ENCODE measurements around the gene SERPINA10. TPM values are rescaled to one million over a fixed set of nuclear protein-coding genes. Genes with fewer than 3 reads are reported as not detected.

Gene SERPINA10
- total and polyA plus RNA-seq, 2 of the 13 experiments (the other 11 are each of a cell fraction or from before 2014, with no cell fraction given): 20.1 to 20.2 TPM

DNA sequence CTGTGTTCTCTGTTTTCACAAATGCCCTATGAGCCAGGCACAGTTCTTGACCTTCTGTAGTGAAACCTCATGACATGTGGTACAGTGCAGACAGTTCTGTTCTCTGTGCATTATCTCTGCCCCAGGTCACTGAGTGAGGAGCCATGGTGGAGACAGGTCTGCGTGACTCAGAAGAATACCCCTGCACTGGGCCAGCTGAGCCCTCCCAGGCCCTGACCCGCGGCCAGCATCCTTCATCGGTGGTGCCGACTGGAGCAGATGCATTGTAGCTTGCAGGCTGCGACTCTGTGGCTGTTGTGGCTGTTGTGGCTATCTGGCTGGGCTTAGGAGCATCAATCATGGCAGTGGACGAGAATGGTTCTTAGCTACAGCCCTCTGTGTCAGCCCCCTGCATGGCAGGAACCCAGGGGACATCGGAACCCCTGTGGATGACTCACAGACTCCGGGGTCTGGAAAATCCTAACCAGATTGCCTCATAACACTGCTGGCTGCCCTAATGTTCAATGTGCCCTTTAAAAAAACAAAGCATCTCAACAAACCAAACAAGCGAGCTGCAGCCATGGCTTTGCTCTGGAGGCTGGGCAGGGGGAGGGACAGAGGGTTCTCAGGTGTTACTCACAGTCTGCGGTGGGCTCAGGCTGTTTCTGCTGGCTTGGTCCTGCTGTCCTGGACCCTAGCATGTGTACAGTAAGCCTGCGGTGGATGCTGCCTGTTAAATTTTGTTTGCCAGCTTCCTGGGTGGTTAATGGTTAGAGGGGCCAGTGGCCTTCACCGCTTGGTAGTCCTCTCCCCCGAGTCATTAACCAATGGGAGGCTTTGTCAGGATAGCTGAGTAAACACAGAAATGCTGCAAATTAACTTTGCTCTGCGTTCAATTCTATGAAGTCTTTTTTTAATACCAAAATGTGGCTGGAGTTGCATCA, 29.8 kb upstream of the SERPINA10 start, which contains the start of gene SERPINA6 (continued):
- TF ChIP-seq ZNF34 (CRISPR knock-in tag; IDR thresholded peaks at IDR 0.05; ENCODE audit: borderline replicate concordance): no peak
- no peak for TF ChIP-seq ATM (IDR thresholded peaks at IDR 0.05; ENCODE audit: borderline replicate concordance)
- no peak; the same call in 1 of the 2 replicates for TF ChIP-seq ZNF619 (CRISPR knock-in tag; IDR thresholded peaks at IDR 0.05)
- no peak for TF ChIP-seq ZNF10 (CRISPR knock-in tag; IDR thresholded peaks at IDR 0.05; ENCODE audit: borderline replicate concordance, low read depth)
- TF ChIP-seq ZNF230 (CRISPR knock-in tag; IDR thresholded peaks at IDR 0.05): no peak; the same call in 1 of the 2 replicates
- TF ChIP-seq LRRFIP1 (CRISPR knock-in tag; conservative IDR thresholded peaks at IDR 0.05): no peak
- no peak for TF ChIP-seq ZNF549 (CRISPR knock-in tag; IDR thresholded peaks at IDR 0.05)
- TF ChIP-seq PAWR (CRISPR knock-in tag; IDR thresholded peaks at IDR 0.05; ENCODE audit: borderline replicate concordance): no peak
- no peak for TF ChIP-seq ZNF713 (CRISPR knock-in tag; IDR thresholded peaks at IDR 0.05)
- TF ChIP-seq ZNF75D (CRISPR knock-in tag; IDR thresholded peaks at IDR 0.05; ENCODE audit: borderline replicate concordance): no peak
- no peak for TF ChIP-seq KLF6 (CRISPR knock-in tag; IDR thresholded peaks at IDR 0.05)
- no peak for TF ChIP-seq SP2 (CRISPR knock-in tag; IDR thresholded peaks at IDR 0.05)
- 0 out of 2 replicates have a peak, but pooled peaks have one; percentile 30 for TF ChIP-seq ZNF121 (CRISPR knock-in tag; IDR thresholded peaks at IDR 0.05)
- peak; percentile 67; the same call in 1 of the 2 replicates for TF ChIP-seq THAP9 (CRISPR knock-in tag; IDR thresholded peaks at IDR 0.05; ENCODE audit: borderline replicate concordance)
- 0 out of 2 replicates have a peak, but pooled peaks have one; percentile 18 for TF ChIP-seq CC2D1A (CRISPR knock-in tag; IDR thresholded peaks at IDR 0.05)
- no peak for TF ChIP-seq SCMH1 (CRISPR knock-in tag; IDR thresholded peaks at IDR 0.05; ENCODE audit: borderline replicate concordance)
- TF ChIP-seq SRSF4 (IDR thresholded peaks at IDR 0.05; ENCODE audit: low read depth, low read length, poor library complexity, severe bottlenecking): no peak
- peak; percentile 81 for TF ChIP-seq SAP130 (CRISPR knock-in tag; IDR thresholded peaks at IDR 0.05; ENCODE audit: low read depth)
- peak; percentile 81; the same call in 1 of the 2 replicates for TF ChIP-seq ZNF749 (CRISPR knock-in tag; IDR thresholded peaks at IDR 0.05; ENCODE audit: borderline replicate concordance)
- TF ChIP-seq NFYB (CRISPR knock-in tag; IDR thresholded peaks at IDR 0.05): peak; percentile 63
- TF ChIP-seq NONO (IDR thresholded peaks at IDR 0.05): no peak
- TF ChIP-seq NONO (CRISPR knock-in tag; conservative IDR thresholded peaks at IDR 0.05): peak; percentile 49
- TF ChIP-seq ZNF773 (CRISPR knock-in tag; IDR thresholded peaks at IDR 0.05; ENCODE audit: borderline replicate concordance): 0 out of 2 replicates have a peak, but pooled peaks have one; percentile 23
- TF ChIP-seq ATRX (CRISPR knock-in tag; IDR thresholded peaks at IDR 0.05; ENCODE audit: borderline replicate concordance): no peak
- peak; percentile 46; the same call in 1 of the 2 replicates for TF ChIP-seq ZNF766 (CRISPR knock-in tag; IDR thresholded peaks at IDR 0.05; ENCODE audit: borderline replicate concordance)
- no peak for TF ChIP-seq JUN (CRISPR knock-in tag; IDR thresholded peaks at IDR 0.05)

Measured in HepG2 (cell line).